K562 (cell line): ENCODE results near the gene METTL2B. TPM values are rescaled to one million over a fixed set of nuclear protein-coding genes. Genes with fewer than 3 reads are reported as not detected.

Experiments used
- ATAC-seq: fragments of 200-7000 bp; cut with Tn5 transposase; 3 replicates; pipeline ENCODE4 v1.9.1; 2020; ENCODE audit warnings: moderate library complexity
- BruUV-seq: library from RNA; stranded (reverse); fragments of 400-500 nt; replicated peaks from 2 replicates; lab custom pipeline; 2021; lab: Mats Ljungman, UMichigan
- CTCF ChIA-PET: fragments of 300-600 bp; formaldehyde crosslinking; extraction: SDS; loops from one replicate; lab custom pipeline; 2021; ENCODE audit warnings: low intra/inter-chr PET ratio; lab: Yijun Ruan, JAX
- POLR2A ChIA-PET: fragments of 300-600, 350-650 bp; sonication (Branson Sonifier 250); formaldehyde crosslinking; extraction: SDS; loops from one replicate; lab custom pipeline; 2021; ENCODE audit warnings: antibody characterized with exemption, inconsistent platforms; lab: Yijun Ruan, JAX
- DNase-seq, 4 experiments: peaks; one replicate each; pipeline versions ENCODE4 v3.0.0 to v3.0.0-alpha.2; 2011 to 2018; ENCODE audit warnings: low spot score in 3 of 4, mixed read lengths in 3 of 4; ENCODE audit errors: extremely low read depth in 1 of 4
- FAIRE-seq: peaks from 2 replicates; lab custom pipeline; 2011; peaks lifted over from hg19 to GRCh38; lab: Jason Lieb, UNC
- H2AFZ ChIP-seq: 2 replicates; pipeline ENCODE4 v1.6.0; 2011; ENCODE audit warnings: low read depth, low read length, control low read depth, inconsistent platforms
- H3K27ac ChIP-seq: fragments of 200-600 bp; 3 replicates; pipeline ENCODE4 v1.8.0; 2011; ENCODE audit warnings: low read depth, mild to moderate bottlenecking, control low read depth, inconsistent platforms, low read length, moderate library complexity, mixed read lengths; ENCODE audit errors: extremely low read depth
- H3K27me3 ChIP-seq, 2 experiments: fragments of 300-600 bp in 1 of 2; 2 replicates in 1 of 2; 3 replicates in 1 of 2; pipeline versions ENCODE4 v1.6.0 to v1.8.0; 2011; ENCODE audit warnings: inconsistent platforms in 2 of 2, low read length in 2 of 2, mild to moderate bottlenecking in 1 of 2, mixed read lengths in 1 of 2, moderate library complexity in 1 of 2; ENCODE audit not compliant: control insufficient read depth in 2 of 2, insufficient read depth in 2 of 2
- H3K36me3 ChIP-seq: fragments of 300-600 bp; 3 replicates; pipeline ENCODE4 v1.8.0; 2011; ENCODE audit warnings: mild to moderate bottlenecking, low read length, inconsistent platforms; ENCODE audit not compliant: control insufficient read depth, insufficient read depth
- H3K4me1 ChIP-seq, 2 experiments: fragments of 200-600 bp in 1 of 2; replicated peaks in 1 of 2; 2 replicates in 1 of 2; 3 replicates in 1 of 2; pipeline versions ENCODE4 v1.5.1 to v1.8.0; 2011; ENCODE audit warnings: inconsistent platforms in 2 of 2, low read length in 2 of 2, mild to moderate bottlenecking in 1 of 2, mixed read lengths in 1 of 2, moderate library complexity in 1 of 2; ENCODE audit not compliant: control insufficient read depth in 2 of 2, insufficient read depth in 2 of 2
- H3K4me2 ChIP-seq: 2 replicates; pipeline ENCODE4 v1.6.1; 2011; ENCODE audit warnings: low read length, control low read depth, inconsistent platforms, mixed read lengths; ENCODE audit not compliant: insufficient read depth
- H3K4me3 ChIP-seq: fragments of 200-600 bp; sonication (generic), shearing (Covaris generic); 2 replicates; pipeline ENCODE4 v1.5.1; 2016; ENCODE audit warnings: control low read depth, inconsistent platforms
- H3K79me2 ChIP-seq: fragments of 200-600 bp; 3 replicates; pipeline ENCODE4 v1.8.0; 2011; ENCODE audit warnings: low read length, inconsistent platforms; ENCODE audit not compliant: control insufficient read depth, insufficient read depth
- H3K9ac ChIP-seq, 2 experiments: 2 replicates each; pipeline versions ENCODE4 v1.6.0 to v1.6.1; 2011; ENCODE audit warnings: low read depth in 2 of 2, low read length in 2 of 2, control low read depth in 1 of 2, inconsistent platforms in 1 of 2, mild to moderate bottlenecking in 1 of 2, mixed read lengths in 1 of 2; ENCODE audit not compliant: insufficient read depth in 1 of 2
- H3K9me1 ChIP-seq: one replicate; pipeline ENCODE4 v1.6.0; 2011; ENCODE audit warnings: inconsistent platforms, mild to moderate bottlenecking, low read length, moderate library complexity; ENCODE audit not compliant: control insufficient read depth, insufficient read depth
- H3K9me3 ChIP-seq: replicated peaks from 2 replicates; pipeline ENCODE4 v1.5.1; 2011; ENCODE audit warnings: low read depth, low read length, inconsistent platforms; ENCODE audit not compliant: control insufficient read depth, insufficient read depth
- H4K20me1 ChIP-seq: replicated peaks from 2 replicates; pipeline ENCODE4 v1.6.1; 2011; ENCODE audit warnings: low read length, inconsistent platforms, mixed read lengths; ENCODE audit not compliant: control insufficient read depth, insufficient read depth
- SAFB2 ChIP-seq: fragments of 200-400 bp; formaldehyde crosslinking; IDR thresholded peaks from 2 replicates; pipeline ENCODE4 v1.6.1; 2018; ENCODE audit warnings: borderline replicate concordance, low read length, low read depth, moderate library complexity; ENCODE audit not compliant: severe bottlenecking
- TAF9B ChIP-seq: fragments of 450-650 bp; IDR thresholded peaks from 2 replicates; pipeline ENCODE4 v1.6.1; 2018; ENCODE audit warnings: mild to moderate bottlenecking; ENCODE audit not compliant: partially characterized antibody
- USF1 ChIP-seq: sonication (generic); formaldehyde crosslinking; IDR thresholded peaks from 2 replicates; pipeline ENCODE4 v1.9.0; 2022; ENCODE audit warnings: mild to moderate bottlenecking, missing genetic modification reagents
- WGBS: fragments of 100-300 bp; shearing (Covaris generic); methylation state at CpG from one replicate; pipeline ENCODE4 v1.1.6; 2016; ENCODE audit warnings: low coverage, mixed read lengths; ENCODE audit not compliant: insufficient coverage; ENCODE audit errors: missing lambda C conversion rate; 5-methylcytosine and 5-hydroxymethylcytosine counted together
- in situ Hi-C: fragments of 300-500 bp; cut with MboI; formaldehyde crosslinking; loops from 4 replicates; pipeline ENCODE4 v1.15.0; 2018; ENCODE audit warnings: inconsistent platforms, mixed read lengths
- intact Hi-C: fragments of 100-400 bp; cut with micrococcal nuclease; formaldehyde crosslinking; loops from 2 replicates; pipeline ENCODE4 v1.14.2; 2022
- polyA plus RNA-seq, 8 experiments: library from polyadenylated mRNA; depleted of rRNA in 4 of 8; stranded (reverse) in 5 of 8; unstranded in 3 of 8; fragments of >200 nt; fragmentation: Nextera tagmentation in 2 of 8; fragmentation: Illumina TruSeq in 1 of 8; extraction: Ambion mirVana in 2 of 8; extraction: Trizol in 1 of 8; gene quantifications; 2 replicates each; pipeline versions ENCODE4 v1.2.1 to v1.2.3, GENCODE V29; 2011 to 2014; ENCODE audit warnings: inconsistent platforms in 1 of 8, missing spikeins in 1 of 8
- total RNA-seq, 7 experiments: library from RNA; depleted of rRNA in 6 of 7; stranded (reverse); fragments of >200 nt in 6 of 7; fragmentation: Illumina TruSeq in 2 of 7; extraction: Trizol in 2 of 7; gene quantifications; 2 replicates each; pipeline versions ENCODE4 v1.2.1 to v1.2.3, GENCODE V29; 2011 to 2021; ENCODE audit warnings: low replicate concordance in 1 of 7
- TF ChIP-seq, protein P1 (sequence below), 2 experiments: fragments of 450-650 bp in 1 of 2; sonication (generic) in 1 of 2; formaldehyde crosslinking in 1 of 2; IDR thresholded peaks; 2 replicates each; pipeline versions ENCODE4 v1.7.1 to v1.9.0; 2016 to 2022; ENCODE audit warnings: inconsistent platforms in 1 of 2, mild to moderate bottlenecking in 1 of 2, missing genetic modification reagents in 1 of 2

Gene METTL2B
- total and polyA plus RNA-seq, 9 of the 15 experiments (the other 6 are each of a cell fraction or from before 2014, with no cell fraction given), result 35.9 to 95.7 (median 79.2) TPM

DNA sequence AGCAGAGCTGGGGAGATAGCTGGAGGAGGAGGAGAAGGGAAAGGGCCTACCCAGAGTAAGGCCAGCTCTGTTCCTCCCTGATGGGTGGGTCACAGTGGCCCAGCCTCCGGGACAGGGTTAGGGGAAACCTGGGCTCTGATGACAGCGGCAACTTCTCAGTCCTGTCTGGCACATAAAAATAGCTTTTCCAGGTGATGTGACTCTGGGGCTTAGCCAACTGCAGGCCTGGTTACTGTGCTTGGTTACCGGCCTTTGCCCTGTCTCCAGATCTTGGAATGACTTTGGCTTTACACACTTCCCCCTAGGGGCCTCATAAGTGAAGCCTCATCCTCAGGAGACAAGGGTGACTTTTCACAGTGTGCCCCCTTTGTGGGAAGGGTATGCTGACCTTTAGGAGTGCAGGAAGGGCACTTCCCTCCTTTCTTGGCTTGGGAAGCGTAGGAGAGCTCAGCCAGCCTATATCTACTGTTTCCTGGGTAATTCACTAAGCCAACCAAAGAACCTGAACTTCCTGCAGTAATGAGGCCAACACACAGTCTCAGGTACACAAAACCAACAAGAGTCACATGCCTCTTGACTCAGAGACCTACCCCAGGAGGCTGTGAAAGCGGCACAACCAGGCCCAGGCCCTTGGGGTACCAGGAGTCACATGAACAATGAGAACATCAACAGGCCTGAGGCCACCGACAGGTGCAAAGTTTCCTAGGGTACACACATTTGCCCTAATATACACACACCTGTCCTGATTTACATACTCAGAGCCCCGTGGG lies 32.5 kb upstream of the METTL2B start:
- peaks cover 0 to 8% of the 10 kb centered on the region in 2 experiments; a peak in 3 of 5 replicates for H3K4me1 ChIP-seq
- no peak for DNase-seq
- peak overlapping the region in 1 of 2 experiments; percentile 3; a peak in 1 of 4 replicates for H3K9ac ChIP-seq
- in situ Hi-C loops, result no loop called here
- H3K27me3 ChIP-seq, result no peaks in the 10 kb centered on the region
- H4K20me1 ChIP-seq, result no peaks in the 10 kb centered on the region
- POLR2A ChIA-PET, result interaction anchor here (0.5 to 2.1 kb wide), 7 partner anchors 9 to 750 kb away, joined by 3 to 12 read pairs (median 3); partner anchors contain the start of genes HILPDA and METTL2B
- H3K79me2 ChIP-seq, result no peaks in the 10 kb centered on the region
- peak; percentile 33 for ATAC-seq
- no TSS peak for BruUV-seq
- H3K27ac ChIP-seq, result no peak overlapping the region
- peak overlapping the region; percentile 71 for H2AFZ ChIP-seq
- FAIRE-seq, result no peak
- H3K4me3 ChIP-seq, result no peak overlapping the region
- intact Hi-C loops, result no loop called here
- H3K4me2 ChIP-seq, result no peak overlapping the region
- no peaks in the 10 kb centered on the region for H3K9me1 ChIP-seq
- H3K9me3 ChIP-seq, result no peaks in the 10 kb centered on the region
- CTCF ChIA-PET, result no interaction called here
- 47% methylated on average over 7 of the region's 7 CpGs for WGBS
- H3K36me3 ChIP-seq, result no peaks in the 10 kb centered on the region
- TF ChIP-seq SAFB2 (no peak), TAF9B (no peak), USF1 (peak; percentile 3; the same call in 1 of the 2 replicates)
- TF ChIP-seq, protein P1, sequence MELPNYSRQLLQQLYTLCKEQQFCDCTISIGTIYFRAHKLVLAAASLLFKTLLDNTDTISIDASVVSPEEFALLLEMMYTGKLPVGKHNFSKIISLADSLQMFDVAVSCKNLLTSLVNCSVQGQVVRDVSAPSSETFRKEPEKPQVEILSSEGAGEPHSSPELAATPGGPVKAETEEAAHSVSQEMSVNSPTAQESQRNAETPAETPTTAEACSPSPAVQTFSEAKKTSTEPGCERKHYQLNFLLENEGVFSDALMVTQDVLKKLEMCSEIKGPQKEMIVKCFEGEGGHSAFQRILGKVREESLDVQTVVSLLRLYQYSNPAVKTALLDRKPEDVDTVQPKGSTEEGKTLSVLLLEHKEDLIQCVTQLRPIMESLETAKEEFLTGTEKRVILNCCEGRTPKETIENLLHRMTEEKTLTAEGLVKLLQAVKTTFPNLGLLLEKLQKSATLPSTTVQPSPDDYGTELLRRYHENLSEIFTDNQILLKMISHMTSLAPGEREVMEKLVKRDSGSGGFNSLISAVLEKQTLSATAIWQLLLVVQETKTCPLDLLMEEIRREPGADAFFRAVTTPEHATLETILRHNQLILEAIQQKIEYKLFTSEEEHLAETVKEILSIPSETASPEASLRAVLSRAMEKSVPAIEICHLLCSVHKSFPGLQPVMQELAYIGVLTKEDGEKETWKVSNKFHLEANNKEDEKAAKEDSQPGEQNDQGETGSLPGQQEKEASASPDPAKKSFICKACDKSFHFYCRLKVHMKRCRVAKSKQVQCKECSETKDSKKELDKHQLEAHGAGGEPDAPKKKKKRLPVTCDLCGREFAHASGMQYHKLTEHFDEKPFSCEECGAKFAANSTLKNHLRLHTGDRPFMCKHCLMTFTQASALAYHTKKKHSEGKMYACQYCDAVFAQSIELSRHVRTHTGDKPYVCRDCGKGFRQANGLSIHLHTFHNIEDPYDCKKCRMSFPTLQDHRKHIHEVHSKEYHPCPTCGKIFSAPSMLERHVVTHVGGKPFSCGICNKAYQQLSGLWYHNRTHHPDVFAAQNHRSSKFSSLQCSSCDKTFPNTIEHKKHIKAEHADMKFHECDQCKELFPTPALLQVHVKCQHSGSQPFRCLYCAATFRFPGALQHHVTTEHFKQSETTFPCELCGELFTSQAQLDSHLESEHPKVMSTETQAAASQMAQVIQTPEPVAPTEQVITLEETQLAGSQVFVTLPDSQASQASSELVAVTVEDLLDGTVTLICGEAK (IDR thresholded peaks at IDR 0.05), result no peak
- TF ChIP-seq, protein P1 (CRISPR knock-in tag; IDR thresholded peaks at IDR 0.05), result 0 out of 2 replicates have a peak, but pooled peaks have one; percentile 1
